Measurements from ENCODE around the gene RPH3AL.
A peak's percentile ranks its signal among the peaks of the same experiment; 100 is the strongest.
"Not testable (repeated sequence)": the region's sequence is repeated elsewhere in the genome, so short reads cannot be mapped to it uniquely, and the experiment has no call there.

Gene RPH3AL

GRCh38 chr17:315399-315798 lies 37.2 kb downstream of the RPH3AL start:
- H3K4me1 ChIP-seq (ENCODE audit: control insufficient read depth, insufficient read depth, low read length); H3K4me3 ChIP-seq (ENCODE audit: low read depth, low read length); H3K9me3 ChIP-seq (ENCODE audit: control insufficient read depth, insufficient read depth, low read depth, low read length); H3K27ac ChIP-seq (ENCODE audit: extremely low read depth, low read depth, low read length); H3K36me3 ChIP-seq (ENCODE audit: control insufficient read depth in 2 of 2, insufficient read depth in 1 of 2, low read length in 2 of 2); POLR2A ChIA-PET; CTCF ChIA-PET: not testable (repeated sequence)

- H3K27ac ChIP-seq (ENCODE audit: extremely low read depth, low read depth, low read length); H3K4me3 ChIP-seq (ENCODE audit: low read depth, low read length); H3K4me1 ChIP-seq (ENCODE audit: control insufficient read depth, insufficient read depth, low read length); POLR2A ChIA-PET; CTCF ChIA-PET; H3K9me3 ChIP-seq (ENCODE audit: control insufficient read depth, insufficient read depth, low read depth, low read length); H3K36me3 ChIP-seq (ENCODE audit: control insufficient read depth in 2 of 2, insufficient read depth in 1 of 2, low read length in 2 of 2): not testable (repeated sequence)
These were observed 38.0 kb downstream of the RPH3AL start for GRCh38 chr17:314614-314944.

- TF ChIP-seq BCL11B (tag by site-specific recombination; IDR thresholded peaks at IDR 0.05; ENCODE audit: low read depth) (peak; percentile 45; the same call in 1 of the 2 replicates), BCL11A (tag by site-specific recombination; IDR thresholded peaks at IDR 0.05; ENCODE audit: low read depth) (peak; percentile 95), ZEB2 (tag by site-specific recombination; IDR thresholded peaks at IDR 0.05) (no peak), KLF8 (tag by site-specific recombination; IDR thresholded peaks at IDR 0.05) (no peak), ZNF596 (tag by site-specific recombination; IDR thresholded peaks at IDR 0.05) (no peak), SALL2 (tag by site-specific recombination; IDR thresholded peaks at IDR 0.05; ENCODE audit: borderline replicate concordance) (no peak), PRDM10 (tag by site-specific recombination; IDR thresholded peaks at IDR 0.05) (peak; percentile 44; the same call in 1 of the 2 replicates)
- ChIA-PET CTCF (interaction anchor here (0.5 to 0.7 kb wide), 2 partner anchors 9 to 47 kb away, joined by 3 to 4 read pairs; no protein-coding TSS in a partner anchor), POLR2A (interaction anchor here (0.7 kb wide), 1 partner anchor 217 kb away, joined by 3 read pairs; no protein-coding TSS in a partner anchor)
- no peak overlapping the region for H3K27ac ChIP-seq (ENCODE audit: extremely low read depth, low read depth, low read length)
- H3K4me1 ChIP-seq (ENCODE audit: control insufficient read depth, insufficient read depth, low read length), result no peaks in the 10 kb centered on the region
- H3K4me3 ChIP-seq (ENCODE audit: low read depth, low read length), result no peak overlapping the region
- no peaks in the 10 kb centered on the region for H3K9me3 ChIP-seq (ENCODE audit: control insufficient read depth, insufficient read depth, low read depth, low read length)
- peaks cover 0 to 2% of the 10 kb centered on the region in 2 experiments; a peak in 1 of 3 replicates for H3K36me3 ChIP-seq (ENCODE audit: control insufficient read depth in 2 of 2, insufficient read depth in 1 of 2, low read length in 2 of 2)
These were observed 38.5 kb downstream of the RPH3AL start for GRCh38 chr17:313911-314613.

- POLR2A ChIA-PET, result interaction anchor here (0.7 to 1.3 kb wide), 2 partner anchors 21 to 218 kb away, joined by 3 read pairs; no protein-coding TSS in a partner anchor
- no peak overlapping the region for H3K4me3 ChIP-seq (ENCODE audit: low read depth, low read length)
- H3K9me3 ChIP-seq (ENCODE audit: control insufficient read depth, insufficient read depth, low read depth, low read length), result no peaks in the 10 kb centered on the region
- TF ChIP-seq SCRT2 (tag by site-specific recombination; IDR thresholded peaks at IDR 0.05), result peak; percentile 45; the same call in 1 of the 2 replicates
- no peak for TF ChIP-seq KLF10 (tag by site-specific recombination; IDR thresholded peaks at IDR 0.05)
- H3K27ac ChIP-seq (ENCODE audit: extremely low read depth, low read depth, low read length), result no peak overlapping the region
- H3K36me3 ChIP-seq (ENCODE audit: control insufficient read depth in 2 of 2, insufficient read depth in 1 of 2, low read length in 2 of 2), result no peaks in the 10 kb centered on the region
- no peaks in the 10 kb centered on the region for H3K4me1 ChIP-seq (ENCODE audit: control insufficient read depth, insufficient read depth, low read length)
- CTCF ChIA-PET, result interaction anchor here (0.5 kb wide), 3 partner anchors 46 to 107 kb away, joined by 3 to 4 read pairs (median 3); no protein-coding TSS in a partner anchor
These were observed 39.4 kb downstream of the RPH3AL start for GRCh38 chr17:313231-313630.
